Lower leg skin (tissue), 3 donors: ENCODE data around the gene RAP1GDS1.

Source experiments
- CTCF ChIP-seq, 3 donors: fragments of 450-650 bp; IDR thresholded peaks; one replicate each; pipeline ENCODE4 v1.5.1; 2016; ENCODE audit warnings: antibody characterized with exemption in 3 of 3, mild to moderate bottlenecking in 3 of 3, moderate library complexity in 2 of 3
- POLR2A ChIP-seq, 2 donors: fragments of 450-650 bp; IDR thresholded peaks; one replicate each; pipeline ENCODE4 v1.6.1; 2016 to 2017; ENCODE audit warnings: antibody characterized with exemption in 2 of 2, mild to moderate bottlenecking in 1 of 2, moderate library complexity in 1 of 2

DNA sequence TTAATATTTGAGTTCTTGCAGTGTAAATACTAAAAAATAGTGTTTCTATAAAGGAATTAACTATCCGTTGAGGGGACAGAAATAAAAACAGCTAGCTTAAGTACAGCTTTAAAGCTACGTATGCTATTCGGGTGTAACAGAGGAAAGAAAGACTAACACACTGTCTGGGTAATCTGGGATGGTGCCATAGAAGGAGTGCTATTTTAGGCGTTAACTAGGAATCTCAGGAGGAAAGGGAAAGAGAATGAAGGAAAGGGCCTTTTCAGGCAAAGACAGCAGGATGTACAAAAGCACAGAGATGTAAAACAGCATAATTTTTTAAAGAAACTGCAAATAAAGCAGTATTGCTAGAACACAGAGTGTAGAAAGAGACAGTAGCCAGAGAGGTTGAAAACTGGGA is 161.8 kb downstream of the RAP1GDS1 start:
- TF ChIP-seq POLR2A (IDR thresholded peaks at IDR 0.05) = no peak
- TF ChIP-seq CTCF (IDR thresholded peaks at IDR 0.05) = no peak
